NB4 (cell line): ENCODE data around the gene ARL4A.
A peak's percentile ranks its signal among the peaks of the same experiment; 100 is the strongest.

Experiments used
- DNase-seq: peaks from one replicate; pipeline ENCODE4 v3.0.0; 2010; ENCODE audit warnings: low read depth
- H3K4me3 ChIP-seq: one replicate; pipeline ENCODE4 v1.5.1; 2011; ENCODE audit warnings: mild to moderate bottlenecking, low read depth, low read length, moderate library complexity
- MYC ChIP-seq: IDR thresholded peaks from 2 replicates; pipeline ENCODE4 v1.6.1; 2011; ENCODE audit warnings: low read depth, low read length
- POLR2A ChIP-seq: IDR thresholded peaks from 2 replicates; pipeline ENCODE4 v1.6.1; 2011; ENCODE audit warnings: mild to moderate bottlenecking; ENCODE audit not compliant: insufficient read length; ENCODE audit errors: extremely low read depth
- TF ChIP-seq, protein P1 (sequence below): IDR thresholded peaks from one replicate; pipeline ENCODE4 v1.5.1; 2012; ENCODE audit warnings: low read depth, low read length
- TF ChIP-seq, protein P2 (sequence below): IDR thresholded peaks from 2 replicates; pipeline ENCODE4 v1.6.1; 2011; ENCODE audit warnings: low read depth, low read length

ARL4A gene

DNA sequence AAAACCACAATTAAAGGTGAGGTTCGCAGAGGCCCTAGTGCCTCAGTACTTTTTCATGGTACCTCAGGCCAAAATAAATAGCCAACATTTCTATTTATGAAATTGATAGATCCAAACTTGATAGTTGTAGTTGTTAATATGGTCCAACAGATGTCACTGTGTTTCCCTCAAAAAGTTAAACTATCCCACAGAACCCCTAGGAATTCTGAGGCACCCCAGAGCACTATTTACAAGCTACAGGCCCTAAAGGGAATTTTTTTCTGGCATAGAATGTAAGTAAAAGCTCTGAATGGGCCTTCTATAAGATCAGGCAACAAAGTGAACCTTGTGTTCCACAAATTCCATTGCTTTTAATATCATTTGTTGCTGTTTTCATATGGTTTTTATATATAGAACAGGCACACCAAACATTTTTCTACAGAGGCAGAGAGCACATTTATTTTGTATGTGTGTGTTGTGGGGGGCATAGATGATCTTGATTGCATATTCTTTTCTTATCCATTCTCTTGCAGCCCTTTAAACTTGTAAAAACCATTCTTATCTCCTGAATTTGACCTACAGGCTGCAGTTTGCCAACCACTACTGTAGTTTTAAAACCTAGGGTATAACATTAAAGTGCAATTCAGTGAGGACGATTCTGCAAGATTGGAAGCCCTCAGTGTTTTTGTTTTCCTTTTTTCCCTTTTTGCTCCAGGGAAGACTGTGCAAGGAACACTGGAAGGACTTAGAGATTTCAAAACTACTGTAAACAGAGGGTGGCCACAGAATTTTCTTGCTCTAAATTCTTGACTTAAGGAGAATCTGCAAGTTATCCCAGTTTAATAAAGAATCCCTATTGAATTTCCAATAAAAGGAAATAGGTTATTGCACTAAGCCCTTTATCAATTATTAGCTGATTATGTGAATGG, 3.5 kb upstream of the ARL4A start:
- DNase-seq: peak; percentile 37
- TF ChIP-seq, protein P1, sequence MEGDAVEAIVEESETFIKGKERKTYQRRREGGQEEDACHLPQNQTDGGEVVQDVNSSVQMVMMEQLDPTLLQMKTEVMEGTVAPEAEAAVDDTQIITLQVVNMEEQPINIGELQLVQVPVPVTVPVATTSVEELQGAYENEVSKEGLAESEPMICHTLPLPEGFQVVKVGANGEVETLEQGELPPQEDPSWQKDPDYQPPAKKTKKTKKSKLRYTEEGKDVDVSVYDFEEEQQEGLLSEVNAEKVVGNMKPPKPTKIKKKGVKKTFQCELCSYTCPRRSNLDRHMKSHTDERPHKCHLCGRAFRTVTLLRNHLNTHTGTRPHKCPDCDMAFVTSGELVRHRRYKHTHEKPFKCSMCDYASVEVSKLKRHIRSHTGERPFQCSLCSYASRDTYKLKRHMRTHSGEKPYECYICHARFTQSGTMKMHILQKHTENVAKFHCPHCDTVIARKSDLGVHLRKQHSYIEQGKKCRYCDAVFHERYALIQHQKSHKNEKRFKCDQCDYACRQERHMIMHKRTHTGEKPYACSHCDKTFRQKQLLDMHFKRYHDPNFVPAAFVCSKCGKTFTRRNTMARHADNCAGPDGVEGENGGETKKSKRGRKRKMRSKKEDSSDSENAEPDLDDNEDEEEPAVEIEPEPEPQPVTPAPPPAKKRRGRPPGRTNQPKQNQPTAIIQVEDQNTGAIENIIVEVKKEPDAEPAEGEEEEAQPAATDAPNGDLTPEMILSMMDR: peak; percentile 16
- TF ChIP-seq MYC: no peak
- no peak overlapping the region for H3K4me3 ChIP-seq

DNA sequence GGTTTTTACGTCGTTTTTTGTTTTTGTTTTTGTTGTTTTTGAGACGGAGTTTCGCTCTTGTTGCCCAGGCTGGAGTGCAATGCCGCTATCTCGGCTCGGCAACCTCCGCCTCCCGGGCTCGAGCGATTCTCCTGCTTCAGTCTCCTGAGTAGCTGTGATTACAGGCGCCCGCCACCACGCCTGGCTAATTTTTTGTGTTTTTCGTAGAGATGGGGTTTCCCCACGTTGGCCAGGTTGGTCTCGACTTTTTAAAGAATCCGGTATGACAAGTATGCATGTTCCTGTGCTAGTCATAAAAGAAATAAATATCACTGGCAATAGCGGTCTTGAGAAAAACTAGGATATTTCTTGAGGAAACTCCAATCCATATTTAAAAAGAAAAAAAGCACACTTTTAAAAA, 2.7 kb upstream of the ARL4A start:
- DNase-seq: no peak
- H3K4me3 ChIP-seq: no peak overlapping the region
- TF ChIP-seq MYC: no peak
- TF ChIP-seq, protein P1: no peak
- TF ChIP-seq POLR2A: no peak
- TF ChIP-seq, protein P2, sequence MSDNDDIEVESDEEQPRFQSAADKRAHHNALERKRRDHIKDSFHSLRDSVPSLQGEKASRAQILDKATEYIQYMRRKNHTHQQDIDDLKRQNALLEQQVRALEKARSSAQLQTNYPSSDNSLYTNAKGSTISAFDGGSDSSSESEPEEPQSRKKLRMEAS: no peak

DNA sequence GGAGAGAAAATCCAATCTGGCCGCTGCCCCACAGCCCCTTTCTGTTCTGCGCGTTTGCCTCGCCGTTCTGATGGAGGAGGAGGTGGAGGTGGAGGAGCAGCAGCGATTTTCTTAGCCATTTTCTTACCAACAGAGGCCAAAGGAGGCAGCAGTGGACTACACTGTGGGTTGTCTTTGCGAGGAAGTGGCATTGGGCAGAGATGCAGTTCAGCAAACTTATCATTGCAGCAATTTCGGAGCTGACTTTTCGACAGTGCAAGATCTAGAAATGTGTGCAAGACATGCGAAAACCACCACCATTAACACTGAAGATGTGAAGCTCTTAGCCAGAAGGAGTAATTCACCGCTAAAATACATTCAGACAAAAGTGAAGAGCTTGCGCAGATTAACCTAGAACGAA, 1.9 kb upstream of the ARL4A start:
- peak; percentile 92 for DNase-seq
- TF ChIP-seq POLR2A: no peak
- no peak for TF ChIP-seq MYC
- TF ChIP-seq, protein P2: no peak
- TF ChIP-seq, protein P1: peak; percentile 83

DNA sequence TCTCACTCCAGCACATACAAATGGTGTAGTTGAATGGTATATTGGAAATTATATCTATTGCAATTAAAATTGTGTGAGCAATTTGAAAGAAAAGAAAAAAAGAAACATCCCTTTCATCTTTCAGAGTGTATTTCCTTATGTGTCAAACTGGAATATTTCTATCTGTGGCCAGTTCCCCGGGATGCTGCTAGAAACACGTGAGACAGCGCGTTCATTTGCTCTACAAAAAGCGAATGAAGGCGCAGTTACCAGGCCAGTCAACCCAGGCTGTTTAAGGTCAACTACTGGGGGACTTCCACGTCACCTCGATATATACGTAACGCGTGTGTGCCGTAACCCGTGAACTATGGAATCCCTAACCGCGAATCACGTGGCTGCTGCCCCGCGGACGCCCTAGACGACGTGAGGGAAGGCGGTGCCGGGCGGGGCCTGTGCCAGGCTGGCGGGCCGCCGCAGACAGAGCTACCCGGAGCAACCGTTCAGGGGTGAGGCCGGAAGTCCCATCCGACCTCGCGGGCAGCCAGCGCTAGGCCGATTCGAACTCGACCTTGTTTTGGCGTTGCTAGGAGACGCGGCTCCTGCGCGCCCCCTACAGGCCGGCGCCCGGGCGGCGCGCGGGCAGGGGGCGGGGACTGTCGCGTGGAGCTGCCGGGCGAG, 1.1 kb upstream of the ARL4A start:
- peak overlapping the region; percentile 95 for H3K4me3 ChIP-seq
- TF ChIP-seq, protein P2: peak; percentile 99
- TF ChIP-seq, protein P1: peak; percentile 64
- peak; percentile 83; the same call in 1 of the 2 replicates for TF ChIP-seq MYC
- no peak for TF ChIP-seq POLR2A
- peak; percentile 99 for DNase-seq

More for the DNA sequence above, 1.9 kb upstream of the ARL4A start:
- H3K4me3 ChIP-seq: peak overlapping the region; percentile 60

DNA sequence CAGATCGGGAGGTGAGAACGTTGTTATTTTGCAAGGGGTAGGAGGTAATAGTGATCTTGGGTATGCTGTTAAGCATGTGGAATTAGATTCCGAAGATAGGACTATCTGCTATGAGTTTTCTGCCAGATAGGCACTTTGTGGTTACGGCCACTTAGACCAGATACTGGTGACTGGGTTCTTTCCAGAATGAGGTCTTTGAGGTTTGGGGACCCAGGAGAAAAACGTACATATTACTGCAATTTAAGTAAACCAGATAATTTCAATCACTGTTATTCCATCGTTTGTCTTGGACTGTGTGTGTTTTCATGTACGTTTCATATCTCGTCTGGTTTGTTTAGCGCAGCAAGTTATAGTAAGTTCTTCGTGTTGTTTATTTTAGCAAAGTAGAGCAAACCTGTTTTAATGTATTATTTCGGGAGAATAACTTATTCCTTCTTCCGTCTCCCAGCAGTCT, 312 bp downstream of the ARL4A start:
- TF ChIP-seq MYC: no peak
- DNase-seq: no peak
- peak overlapping the region; percentile 95 for H3K4me3 ChIP-seq

DNA sequence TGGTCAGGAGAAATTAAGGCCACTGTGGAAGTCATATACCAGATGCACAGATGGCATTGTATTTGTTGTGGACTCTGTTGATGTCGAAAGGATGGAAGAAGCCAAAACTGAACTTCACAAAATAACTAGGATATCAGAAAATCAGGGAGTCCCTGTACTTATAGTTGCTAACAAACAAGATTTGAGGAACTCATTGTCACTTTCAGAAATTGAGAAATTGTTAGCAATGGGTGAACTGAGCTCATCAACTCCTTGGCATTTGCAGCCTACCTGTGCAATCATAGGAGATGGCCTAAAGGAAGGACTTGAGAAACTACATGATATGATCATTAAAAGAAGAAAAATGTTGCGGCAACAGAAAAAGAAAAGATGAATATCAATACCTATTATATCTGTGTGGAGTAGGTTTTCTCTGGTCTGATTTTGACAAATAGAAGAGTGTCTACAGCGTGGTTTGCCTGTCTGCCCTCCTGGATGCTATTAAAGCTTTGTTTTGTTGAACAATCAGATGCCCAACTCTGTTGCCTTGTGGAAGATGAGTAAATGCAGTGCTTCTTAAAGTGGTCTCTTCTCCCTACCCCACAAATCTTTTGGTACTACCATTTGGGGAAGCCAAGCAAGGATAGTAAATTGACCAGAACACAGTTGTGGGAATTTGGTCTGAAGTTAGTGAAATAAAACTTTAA, 1.2 kb downstream of the ARL4A start:
- peak overlapping the region; percentile 72 for H3K4me3 ChIP-seq
- DNase-seq: peak; percentile 32
